GM12878 (cell line): ENCODE results near the gene GPR61. TPM values are rescaled to one million over a fixed set of nuclear protein-coding genes. Genes with fewer than 3 reads are reported as not detected.

Experiments used
- ATAC-seq: fragments of 200-7000 bp; cut with Tn5 transposase; 3 replicates; pipeline ENCODE4 v1.9.1; 2020; ENCODE audit warnings: mild to moderate bottlenecking, moderate library complexity
- BruUV-seq: library from RNA; stranded (reverse); fragments of 400-500 nt; replicated peaks from 2 replicates; lab custom pipeline; 2021; lab: Mats Ljungman, UMichigan
- CTCF ChIA-PET: fragments of 300-600 bp; sonication (Branson Sonifier 250); formaldehyde crosslinking; extraction: SDS; loops from one replicate; lab custom pipeline; 2021; ENCODE audit warnings: inconsistent platforms; lab: Yijun Ruan, JAX
- POLR2A ChIA-PET: fragments of 350-600 bp; formaldehyde crosslinking; extraction: SDS; loops from one replicate; lab custom pipeline; 2021; ENCODE audit warnings: inconsistent platforms; lab: Charles Lee
- RAD21 ChIA-PET: fragments of 300-600 bp; sonication (Branson Sonifier 250); formaldehyde crosslinking; loops from one replicate; lab custom pipeline; 2023; ENCODE audit warnings: antibody characterized with exemption; ENCODE audit not compliant: unreplicated experiment; lab: Charles Lee
- SMC1A ChIA-PET: fragments of 300-600 bp; sonication (Branson Sonifier 250); formaldehyde crosslinking; loops from one replicate; lab custom pipeline; 2023; ENCODE audit not compliant: unreplicated experiment, uncharacterized antibody; lab: Charles Lee
- DNase-seq: peaks from one replicate; pipeline ENCODE4 v3.0.0-alpha.2; 2011; ENCODE audit warnings: low read depth, low spot score
- FAIRE-seq: peaks from 3 replicates; lab custom pipeline; 2011; peaks lifted over from hg19 to GRCh38; lab: Jason Lieb, UNC
- H2AFZ ChIP-seq: 2 replicates; pipeline ENCODE4 v1.6.0; 2011; ENCODE audit warnings: low read depth, low read length, control low read depth; ENCODE audit not compliant: control insufficient read depth
- H3K27ac ChIP-seq: 2 replicates; pipeline ENCODE4 v1.5.1; 2011; ENCODE audit warnings: control low read depth; ENCODE audit not compliant: control insufficient read depth, insufficient read depth
- H3K27me3 ChIP-seq, 2 experiments: replicated peaks in 1 of 2; 2 replicates each; pipeline versions ENCODE4 v1.6.0 to v1.6.1; 2011; ENCODE audit warnings: low read length in 1 of 2; ENCODE audit not compliant: control insufficient read depth in 2 of 2, insufficient read depth in 2 of 2
- H3K36me3 ChIP-seq, 2 experiments: 2 replicates each; pipeline ENCODE4 v1.5.1; 2011; ENCODE audit warnings: low read length in 1 of 2; ENCODE audit not compliant: control insufficient read depth in 2 of 2, insufficient read depth in 2 of 2
- H3K4me1 ChIP-seq: 2 replicates; pipeline ENCODE4 v1.6.1; 2011; ENCODE audit warnings: mild to moderate bottlenecking, low read length, moderate library complexity, mixed read lengths; ENCODE audit not compliant: control insufficient read depth, insufficient read depth
- H3K4me2 ChIP-seq: 2 replicates; pipeline ENCODE4 v1.6.0; 2011; ENCODE audit warnings: control low read depth; ENCODE audit not compliant: control insufficient read depth, insufficient read depth
- H3K4me3 ChIP-seq: fragments of 200-600 bp; sonication (generic); 2 replicates; pipeline ENCODE4 v1.5.1; 2016
- H3K79me2 ChIP-seq: 2 replicates; pipeline ENCODE4 v1.6.0; 2011; ENCODE audit warnings: low read length; ENCODE audit not compliant: control insufficient read depth, insufficient read depth
- H3K9ac ChIP-seq: 2 replicates; pipeline ENCODE4 v1.8.0; 2011; ENCODE audit warnings: low read length, control low read depth, mixed read lengths; ENCODE audit not compliant: control insufficient read depth, insufficient read depth
- H3K9me3 ChIP-seq: replicated peaks from 3 replicates; pipeline ENCODE4 v1.5.1; 2011; ENCODE audit warnings: mild to moderate bottlenecking, low read length; ENCODE audit not compliant: control insufficient read depth, insufficient read depth
- H4K20me1 ChIP-seq: 2 replicates; pipeline ENCODE4 v1.6.0; 2011; ENCODE audit not compliant: control insufficient read depth, insufficient read depth
- EED ChIP-seq: sonication (generic); IDR thresholded peaks from 2 replicates; pipeline ENCODE4 v1.6.1; 2016; ENCODE audit warnings: antibody characterized with exemption, low read depth
- EZH2 ChIP-seq: IDR thresholded peaks from 2 replicates; pipeline ENCODE4 v1.6.1; 2012; ENCODE audit warnings: low read depth, mild to moderate bottlenecking, control low read depth, inconsistent platforms, low read length, borderline replicate concordance; ENCODE audit not compliant: control insufficient read depth
- MXI1 ChIP-seq: fragments of 150-350 bp; IDR thresholded peaks from 2 replicates; pipeline ENCODE4 v1.6.1; 2011; ENCODE audit warnings: low read depth, mild to moderate bottlenecking, inconsistent platforms, low read length, improper control_type of control experiment
- NR2F1 ChIP-seq: fragments of 450-650 bp; conservative IDR thresholded peaks from 2 replicates; pipeline ENCODE4 v1.6.1; 2017; ENCODE audit warnings: mild to moderate bottlenecking
- POLR2AphosphoS2 ChIP-seq: IDR thresholded peaks from 2 replicates; pipeline ENCODE4 v1.6.1; 2011; ENCODE audit warnings: low read depth, mild to moderate bottlenecking, low read length, improper control_type of control experiment, moderate library complexity
- RAD21 ChIP-seq: IDR thresholded peaks from 2 replicates; pipeline ENCODE4 v1.6.1; 2011; ENCODE audit warnings: mild to moderate bottlenecking, low read depth, low read length, moderate library complexity; ENCODE audit not compliant: insufficient read depth
- SIX5 ChIP-seq: IDR thresholded peaks from 2 replicates; pipeline ENCODE4 v1.6.1; 2011; ENCODE audit warnings: mild to moderate bottlenecking, low read depth, low read length, moderate library complexity; ENCODE audit not compliant: severe bottlenecking
- TCF12 ChIP-seq: IDR thresholded peaks from 2 replicates; pipeline ENCODE4 v1.6.1; 2011; ENCODE audit warnings: low read depth, mild to moderate bottlenecking, low read length
- ZNF217 ChIP-seq: fragments of 450-650 bp; IDR thresholded peaks from 2 replicates; pipeline ENCODE4 v1.6.1; 2017; ENCODE audit warnings: antibody characterized with exemption, mild to moderate bottlenecking
- WGBS: methylation state at CpG from one replicate; pipeline ENCODE4 v1.1.6; 2016; ENCODE audit warnings: low lambda C conversion rate; ENCODE audit not compliant: insufficient replicate concordance, insufficient coverage; ENCODE audit errors: missing lambda C conversion rate; 5-methylcytosine and 5-hydroxymethylcytosine counted together
- in situ Hi-C: fragments of 300-500 bp; cut with MboI; formaldehyde crosslinking; loops from 9 replicates; pipeline ENCODE4 v1.14.3; 2018; ENCODE audit warnings: mixed read lengths
- intact Hi-C: fragments of 100-400 bp; cut with micrococcal nuclease; formaldehyde crosslinking; loops from one replicate; pipeline ENCODE4 v1.14.2; 2022; ENCODE audit not compliant: unreplicated experiment
- polyA plus RNA-seq, 11 experiments: library from polyadenylated mRNA; depleted of rRNA in 4 of 11; unstranded in 6 of 11; stranded (reverse) in 5 of 11; fragments of >200 nt; fragmentation: Nextera tagmentation in 4 of 11; fragmentation: Illumina TruSeq in 1 of 11; extraction: Ambion mirVana in 4 of 11; extraction: Trizol in 1 of 11; gene quantifications; 1 replicate in 1 of 11; 2 replicates in 10 of 11; pipeline versions ENCODE4 v1.2.1 to v1.2.3, GENCODE V29; 2011 to 2016; ENCODE audit warnings: inconsistent platforms in 2 of 11, missing spikeins in 2 of 11, low read depth in 1 of 11
- total RNA-seq, 4 experiments: library from RNA; depleted of rRNA in 3 of 4; stranded (reverse); fragments of >200 nt in 3 of 4; fragmentation: Illumina TruSeq in 1 of 4; extraction: Trizol in 1 of 4; gene quantifications; 2 replicates each; pipeline versions ENCODE4 v1.2.1 to v1.2.3, GENCODE V29; 2013 to 2021
- TF ChIP-seq, protein P1 (sequence below): IDR thresholded peaks from 2 replicates; pipeline ENCODE4 v1.6.1; 2011; ENCODE audit warnings: low read depth, mild to moderate bottlenecking, low read length, moderate library complexity, borderline replicate concordance; ENCODE audit errors: extremely low read depth
- TF ChIP-seq, protein P2 (sequence below): fragments of 450-650 bp; formaldehyde crosslinking; IDR thresholded peaks from 2 replicates; pipeline ENCODE4 v1.4.0; 2022; ENCODE audit warnings: mild to moderate bottlenecking, moderate library complexity
- TF ChIP-seq, protein P3 (sequence below): IDR thresholded peaks from 2 replicates; pipeline ENCODE4 v1.6.1; 2012; ENCODE audit warnings: mild to moderate bottlenecking, low read depth, low read length
- TF ChIP-seq, protein P4 (sequence below): fragments of 450-650 bp; IDR thresholded peaks from 2 replicates; pipeline ENCODE4 v1.6.1; 2014; ENCODE audit warnings: mild to moderate bottlenecking
- TF ChIP-seq, protein P5 (sequence below): fragments of 450-650 bp; IDR thresholded peaks from 2 replicates; pipeline ENCODE4 v1.6.1; 2017; ENCODE audit warnings: borderline replicate concordance

The GPR61 gene
- total and polyA plus RNA-seq, 10 of the 15 experiments (the other 5 are each of a cell fraction or from before 2014, with no cell fraction given) = 0.19 to 1.1 (median 0.35) TPM; not detected in 2

DNA sequence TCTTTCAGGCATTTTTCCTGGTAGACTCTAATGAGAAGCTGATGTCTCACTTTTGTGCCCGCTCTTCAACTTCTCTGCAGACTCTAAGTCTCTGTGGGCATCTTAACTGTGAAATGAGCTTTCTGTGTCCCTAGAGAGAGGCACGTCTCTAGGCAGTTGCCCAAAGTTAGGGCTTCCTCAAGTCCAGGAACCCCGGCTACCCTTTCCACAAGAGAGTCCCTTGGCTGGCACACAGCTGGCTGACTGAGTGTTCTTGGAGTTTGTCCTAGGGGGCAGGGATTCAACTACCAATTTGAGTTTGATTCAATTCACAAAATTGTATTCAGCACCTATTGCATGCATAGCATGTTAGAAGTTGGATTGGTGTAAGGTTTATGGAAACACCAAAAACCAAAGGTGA, 1.4 kb downstream of the GPR61 start:
- no TSS peak for BruUV-seq
- Histone ChIP-seq H4K20me1 (no peaks in the 10 kb centered on the region), H3K4me3 (no peak overlapping the region), H3K36me3 (no peaks in the 10 kb centered on the region), H3K9ac (no peak overlapping the region), H2AFZ (no peak overlapping the region), H3K4me1 (no peaks in the 10 kb centered on the region), H3K27me3 (no peaks in the 10 kb centered on the region), H3K4me2 (no peak overlapping the region), H3K9me3 (no peaks in the 10 kb centered on the region), H3K79me2 (no peaks in the 10 kb centered on the region), H3K27ac (no peak overlapping the region)
- ATAC-seq (no peak), DNase-seq (no peak), FAIRE-seq (no peak)
- ChIA-PET CTCF (interaction anchor here (0.6 to 21.3 kb wide), 10 partner anchors 8 to 443 kb away, joined by 3 to 1280 read pairs (median 4); partner anchors contain the start of genes AHCYL1, AMIGO1 and CYB561D1), SMC1A (interaction anchor here (0.6 to 1.7 kb wide), 6 partner anchors 9 to 444 kb away, joined by 3 to 6 read pairs (median 3); partner anchors contain the start of genes AHCYL1 and CYB561D1), POLR2A (interaction anchor here (1.3 kb wide), 1 partner anchor 99 kb away, joined by 4 read pairs; no protein-coding TSS in a partner anchor), RAD21 (no interaction called here)
- in situ Hi-C loops (no loop called here), intact Hi-C loops (no loop called here)
- WGBS = 15% methylated on average over 3 of the region's 3 CpGs
- TF ChIP-seq, protein P1, sequence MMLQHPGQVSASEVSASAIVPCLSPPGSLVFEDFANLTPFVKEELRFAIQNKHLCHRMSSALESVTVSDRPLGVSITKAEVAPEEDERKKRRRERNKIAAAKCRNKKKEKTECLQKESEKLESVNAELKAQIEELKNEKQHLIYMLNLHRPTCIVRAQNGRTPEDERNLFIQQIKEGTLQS = no peak
- TF ChIP-seq, protein P2, sequence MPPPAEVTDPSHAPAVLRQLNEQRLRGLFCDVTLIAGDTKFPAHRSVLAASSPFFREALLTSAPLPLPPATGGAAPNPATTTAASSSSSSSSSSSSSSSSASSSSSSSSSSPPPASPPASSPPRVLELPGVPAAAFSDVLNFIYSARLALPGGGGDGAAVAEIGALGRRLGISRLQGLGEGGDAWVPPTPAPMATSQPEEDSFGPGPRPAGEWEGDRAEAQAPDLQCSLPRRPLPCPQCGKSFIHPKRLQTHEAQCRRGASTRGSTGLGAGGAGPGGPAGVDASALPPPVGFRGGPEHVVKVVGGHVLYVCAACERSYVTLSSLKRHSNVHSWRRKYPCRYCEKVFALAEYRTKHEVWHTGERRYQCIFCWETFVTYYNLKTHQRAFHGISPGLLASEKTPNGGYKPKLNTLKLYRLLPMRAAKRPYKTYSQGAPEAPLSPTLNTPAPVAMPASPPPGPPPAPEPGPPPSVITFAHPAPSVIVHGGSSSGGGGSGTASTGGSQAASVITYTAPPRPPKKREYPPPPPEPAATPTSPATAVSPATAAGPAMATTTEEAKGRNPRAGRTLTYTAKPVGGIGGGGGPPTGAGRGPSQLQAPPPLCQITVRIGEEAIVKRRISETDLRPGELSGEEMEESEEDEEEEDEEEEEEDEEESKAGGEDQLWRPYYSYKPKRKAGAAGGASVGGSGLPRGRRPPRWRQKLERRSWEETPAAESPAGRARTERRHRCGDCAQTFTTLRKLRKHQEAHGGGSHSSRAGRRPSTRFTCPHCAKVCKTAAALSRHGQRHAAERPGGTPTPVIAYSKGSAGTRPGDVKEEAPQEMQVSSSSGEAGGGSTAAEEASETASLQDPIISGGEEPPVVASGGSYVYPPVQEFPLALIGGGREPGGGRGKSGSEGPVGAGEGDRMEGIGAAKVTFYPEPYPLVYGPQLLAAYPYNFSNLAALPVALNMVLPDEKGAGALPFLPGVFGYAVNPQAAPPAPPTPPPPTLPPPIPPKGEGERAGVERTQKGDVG = no peak
- no peak for TF ChIP-seq ZNF217
- TF ChIP-seq EZH2 = no peak
- TF ChIP-seq, protein P3, sequence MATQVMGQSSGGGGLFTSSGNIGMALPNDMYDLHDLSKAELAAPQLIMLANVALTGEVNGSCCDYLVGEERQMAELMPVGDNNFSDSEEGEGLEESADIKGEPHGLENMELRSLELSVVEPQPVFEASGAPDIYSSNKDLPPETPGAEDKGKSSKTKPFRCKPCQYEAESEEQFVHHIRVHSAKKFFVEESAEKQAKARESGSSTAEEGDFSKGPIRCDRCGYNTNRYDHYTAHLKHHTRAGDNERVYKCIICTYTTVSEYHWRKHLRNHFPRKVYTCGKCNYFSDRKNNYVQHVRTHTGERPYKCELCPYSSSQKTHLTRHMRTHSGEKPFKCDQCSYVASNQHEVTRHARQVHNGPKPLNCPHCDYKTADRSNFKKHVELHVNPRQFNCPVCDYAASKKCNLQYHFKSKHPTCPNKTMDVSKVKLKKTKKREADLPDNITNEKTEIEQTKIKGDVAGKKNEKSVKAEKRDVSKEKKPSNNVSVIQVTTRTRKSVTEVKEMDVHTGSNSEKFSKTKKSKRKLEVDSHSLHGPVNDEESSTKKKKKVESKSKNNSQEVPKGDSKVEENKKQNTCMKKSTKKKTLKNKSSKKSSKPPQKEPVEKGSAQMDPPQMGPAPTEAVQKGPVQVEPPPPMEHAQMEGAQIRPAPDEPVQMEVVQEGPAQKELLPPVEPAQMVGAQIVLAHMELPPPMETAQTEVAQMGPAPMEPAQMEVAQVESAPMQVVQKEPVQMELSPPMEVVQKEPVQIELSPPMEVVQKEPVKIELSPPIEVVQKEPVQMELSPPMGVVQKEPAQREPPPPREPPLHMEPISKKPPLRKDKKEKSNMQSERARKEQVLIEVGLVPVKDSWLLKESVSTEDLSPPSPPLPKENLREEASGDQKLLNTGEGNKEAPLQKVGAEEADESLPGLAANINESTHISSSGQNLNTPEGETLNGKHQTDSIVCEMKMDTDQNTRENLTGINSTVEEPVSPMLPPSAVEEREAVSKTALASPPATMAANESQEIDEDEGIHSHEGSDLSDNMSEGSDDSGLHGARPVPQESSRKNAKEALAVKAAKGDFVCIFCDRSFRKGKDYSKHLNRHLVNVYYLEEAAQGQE = no peak
- no peak for TF ChIP-seq MXI1
- TF ChIP-seq RAD21 = no peak
- TF ChIP-seq, protein P4, sequence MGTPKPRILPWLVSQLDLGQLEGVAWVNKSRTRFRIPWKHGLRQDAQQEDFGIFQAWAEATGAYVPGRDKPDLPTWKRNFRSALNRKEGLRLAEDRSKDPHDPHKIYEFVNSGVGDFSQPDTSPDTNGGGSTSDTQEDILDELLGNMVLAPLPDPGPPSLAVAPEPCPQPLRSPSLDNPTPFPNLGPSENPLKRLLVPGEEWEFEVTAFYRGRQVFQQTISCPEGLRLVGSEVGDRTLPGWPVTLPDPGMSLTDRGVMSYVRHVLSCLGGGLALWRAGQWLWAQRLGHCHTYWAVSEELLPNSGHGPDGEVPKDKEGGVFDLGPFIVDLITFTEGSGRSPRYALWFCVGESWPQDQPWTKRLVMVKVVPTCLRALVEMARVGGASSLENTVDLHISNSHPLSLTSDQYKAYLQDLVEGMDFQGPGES = no peak
- TF ChIP-seq SIX5 = no peak
- TF ChIP-seq TCF12 = no peak
- no peak for TF ChIP-seq NR2F1
- no peak for TF ChIP-seq EED
- TF ChIP-seq, protein P5, sequence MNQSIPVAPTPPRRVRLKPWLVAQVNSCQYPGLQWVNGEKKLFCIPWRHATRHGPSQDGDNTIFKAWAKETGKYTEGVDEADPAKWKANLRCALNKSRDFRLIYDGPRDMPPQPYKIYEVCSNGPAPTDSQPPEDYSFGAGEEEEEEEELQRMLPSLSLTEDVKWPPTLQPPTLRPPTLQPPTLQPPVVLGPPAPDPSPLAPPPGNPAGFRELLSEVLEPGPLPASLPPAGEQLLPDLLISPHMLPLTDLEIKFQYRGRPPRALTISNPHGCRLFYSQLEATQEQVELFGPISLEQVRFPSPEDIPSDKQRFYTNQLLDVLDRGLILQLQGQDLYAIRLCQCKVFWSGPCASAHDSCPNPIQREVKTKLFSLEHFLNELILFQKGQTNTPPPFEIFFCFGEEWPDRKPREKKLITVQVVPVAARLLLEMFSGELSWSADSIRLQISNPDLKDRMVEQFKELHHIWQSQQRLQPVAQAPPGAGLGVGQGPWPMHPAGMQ = no peak
- no peak for TF ChIP-seq POLR2AphosphoS2
